ENCODE results near the gene SLC8A2.

The SLC8A2 gene

DNA sequence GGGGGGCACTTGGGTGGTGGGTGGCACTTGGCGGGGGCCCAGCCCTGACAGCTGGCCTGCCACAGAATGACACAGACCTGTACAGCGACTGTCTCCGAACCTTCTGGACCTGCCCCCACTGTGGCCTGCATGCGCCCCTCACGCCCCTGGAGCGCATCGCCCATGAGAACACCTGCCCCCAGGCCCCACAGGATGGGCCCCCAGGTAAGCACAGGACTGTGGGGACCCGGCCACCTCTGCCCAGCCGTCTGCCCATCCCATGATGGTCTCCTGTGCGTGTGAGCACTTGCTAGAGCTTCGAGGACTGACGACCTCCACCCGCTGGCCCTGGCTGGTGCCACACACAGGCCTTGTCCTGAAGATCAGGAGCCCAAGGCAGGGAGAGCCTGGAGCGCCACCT is 90.6 kb downstream of the SLC8A2 start:
- no peak for DNase-seq (ENCODE audit: low read depth in 2 of 2)

GRCh38 chr19:47380559-47380958 is 91.1 kb downstream of the SLC8A2 start:
- no peak for DNase-seq (ENCODE audit: low read depth in 2 of 2)

DNA sequence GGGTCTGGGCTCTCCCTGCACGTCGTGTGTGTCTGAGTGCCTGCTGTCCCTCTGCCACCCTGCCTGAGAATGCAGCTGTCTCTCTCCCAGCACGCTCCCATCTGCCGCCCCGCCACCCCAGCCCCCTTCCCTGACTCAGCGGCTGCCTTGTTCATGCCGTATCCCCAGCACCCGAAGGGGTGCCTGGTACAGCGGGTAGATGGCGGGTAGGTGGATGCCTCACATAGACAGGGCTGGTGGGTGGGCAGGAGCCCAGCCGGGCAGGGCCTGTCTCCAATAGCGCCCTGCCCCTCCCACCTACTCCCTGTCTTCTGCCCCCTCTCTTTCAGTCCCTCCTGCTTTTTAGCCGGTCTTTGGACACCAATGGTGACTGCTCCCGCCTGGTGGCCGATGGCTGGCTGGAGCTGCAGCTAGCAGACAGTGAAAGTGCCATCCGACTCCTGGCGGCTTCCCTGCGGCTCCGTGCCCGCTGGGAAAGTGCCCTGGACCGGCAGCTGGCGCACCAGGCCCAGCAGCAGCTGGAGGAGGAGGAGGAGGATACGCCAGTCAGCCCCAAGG is 92.2 kb downstream of the SLC8A2 start:
- no peak for DNase-seq (ENCODE audit: low read depth in 2 of 2)

- DNase-seq (ENCODE audit: low read depth in 2 of 2), result no peak
Observed at GRCh38 chr19:47378246-47378645, 93.4 kb downstream of the SLC8A2 start.

All from stimulated activated CD4-positive, alpha-beta T cell treated with anti-CD3 and anti-CD28 coated beads, Interleukin-1b, Interleukin-23, amount 100 ng/mL, for 4 hours (primary cell).